Measurements from ENCODE around the gene CCDC169.

GRCh38 chr13:36261011-36261410 is 36.6 kb downstream of the CCDC169 start:
- no peak for TF ChIP-seq CTCF (optimal IDR thresholded peaks at IDR 0.05 in 1 of 3, IDR thresholded peaks at IDR 0.05 in 1 of 3, conservative IDR thresholded peaks at IDR 0.05 in 1 of 3; ENCODE audit: extremely low read depth in 1 of 3, insufficient read depth in 2 of 3, low read length in 3 of 3)
- TF ChIP-seq EZH2 (IDR thresholded peaks at IDR 0.05; ENCODE audit: low read length): no peak

All from keratinocyte (primary cell).